ENCODE measurements around the gene HEATR3.

Gene HEATR3

DNA sequence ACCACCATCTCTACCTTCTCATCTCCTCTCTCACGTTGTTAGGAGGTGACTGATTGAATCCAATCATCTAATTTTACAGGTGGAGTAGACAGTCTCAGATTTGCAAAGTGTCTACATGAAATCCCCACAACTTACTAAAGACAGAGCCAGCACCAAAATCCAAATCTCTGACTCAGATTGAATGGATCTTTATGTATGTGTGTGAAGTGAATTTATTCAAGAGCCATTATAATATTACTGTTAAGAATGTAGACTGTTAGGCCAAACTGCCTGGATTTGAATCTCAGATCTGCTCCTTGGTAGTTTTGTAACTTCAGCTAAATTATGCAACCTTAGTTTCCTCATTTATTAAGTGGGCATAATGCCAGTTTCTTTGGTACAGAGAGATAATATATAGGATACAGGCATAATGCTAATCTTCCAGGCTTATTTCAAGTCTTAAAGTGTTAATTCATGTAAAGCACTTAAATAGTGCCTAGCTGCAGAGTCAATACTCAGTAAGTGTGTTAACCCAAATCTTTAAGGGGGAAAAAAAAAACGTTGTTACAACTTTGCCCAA is 28.0 kb upstream of the HEATR3 start:
- FAIRE-seq, result no peak
- DNase-seq (ENCODE audit: insufficient read length), result no peak
- TF ChIP-seq POLR2A (IDR thresholded peaks at IDR 0.05; ENCODE audit: low read depth, low read length) (no peak), TAF1 (IDR thresholded peaks at IDR 0.05; ENCODE audit: borderline replicate concordance, low read depth, low read length) (no peak)

DNA sequence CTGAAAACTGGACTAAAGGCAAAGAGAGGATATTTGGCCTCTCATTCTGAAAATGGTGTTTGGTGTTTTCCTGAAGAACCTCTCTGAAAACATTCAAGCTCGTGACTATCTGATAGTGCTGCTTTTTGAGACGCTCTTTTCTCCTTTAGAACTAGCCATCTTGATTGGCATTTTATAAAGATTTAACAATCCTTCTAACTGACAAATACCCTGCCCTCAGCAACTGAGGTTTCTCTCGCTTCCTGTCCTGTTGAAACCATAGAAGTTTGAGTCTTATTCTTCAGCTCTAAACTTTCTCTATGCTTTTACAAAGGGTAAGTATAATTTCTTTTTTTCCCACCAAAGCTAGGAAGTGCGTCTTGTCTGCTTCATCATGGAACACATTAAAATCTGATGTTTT is 27.5 kb upstream of the HEATR3 start:
- no peak for DNase-seq (ENCODE audit: insufficient read length)
- FAIRE-seq, result no peak
- no peak for TF ChIP-seq POLR2A (IDR thresholded peaks at IDR 0.05; ENCODE audit: low read depth, low read length)
- no peak for TF ChIP-seq POLR2AphosphoS5 (IDR thresholded peaks at IDR 0.05; ENCODE audit: low read depth, low read length)
- TF ChIP-seq TAF1 (IDR thresholded peaks at IDR 0.05; ENCODE audit: borderline replicate concordance, low read depth, low read length), result no peak

GRCh38 chr16:50038756-50039529 is 26.8 kb upstream of the HEATR3 start:
- FAIRE-seq, result no peak
- no peak for DNase-seq (ENCODE audit: insufficient read length)
- TF ChIP-seq TAF1 (IDR thresholded peaks at IDR 0.05; ENCODE audit: borderline replicate concordance, low read depth, low read length) (no peak), POLR2A (IDR thresholded peaks at IDR 0.05; ENCODE audit: low read depth, low read length) (no peak), POLR2AphosphoS5 (IDR thresholded peaks at IDR 0.05; ENCODE audit: low read depth, low read length) (no peak)

GRCh38 chr16:50040018-50040417 is 25.8 kb upstream of the HEATR3 start:
- no peak for FAIRE-seq
- TF ChIP-seq TAF1 (IDR thresholded peaks at IDR 0.05; ENCODE audit: borderline replicate concordance, low read depth, low read length) (no peak), POLR2A (IDR thresholded peaks at IDR 0.05; ENCODE audit: low read depth, low read length) (no peak), POLR2AphosphoS5 (IDR thresholded peaks at IDR 0.05; ENCODE audit: low read depth, low read length) (no peak)
- DNase-seq (ENCODE audit: insufficient read length), result no peak

- TF ChIP-seq POLR2A (IDR thresholded peaks at IDR 0.05; ENCODE audit: low read depth, low read length) (no peak), TAF1 (IDR thresholded peaks at IDR 0.05; ENCODE audit: borderline replicate concordance, low read depth, low read length) (no peak), POLR2AphosphoS5 (IDR thresholded peaks at IDR 0.05; ENCODE audit: low read depth, low read length) (no peak)
- no peak for FAIRE-seq
- DNase-seq (ENCODE audit: insufficient read length), result no peak
Observed at GRCh38 chr16:50040710-50041109, 25.1 kb upstream of the HEATR3 start.

GRCh38 chr16:50043358-50043757 is 22.4 kb upstream of the HEATR3 start:
- DNase-seq (ENCODE audit: insufficient read length) (no peak), FAIRE-seq (no peak)
- no peak for TF ChIP-seq TAF1 (IDR thresholded peaks at IDR 0.05; ENCODE audit: borderline replicate concordance, low read depth, low read length)
- TF ChIP-seq POLR2AphosphoS5 (IDR thresholded peaks at IDR 0.05; ENCODE audit: low read depth, low read length), result no peak

GRCh38 chr16:50045412-50045811 is 20.4 kb upstream of the HEATR3 start:
- no peak for FAIRE-seq
- no peak for DNase-seq (ENCODE audit: insufficient read length)
- TF ChIP-seq POLR2AphosphoS5 (IDR thresholded peaks at IDR 0.05; ENCODE audit: low read depth, low read length), result no peak
- no peak for TF ChIP-seq POLR2A (IDR thresholded peaks at IDR 0.05; ENCODE audit: low read depth, low read length)
- no peak for TF ChIP-seq TAF1 (IDR thresholded peaks at IDR 0.05; ENCODE audit: borderline replicate concordance, low read depth, low read length)

DNA sequence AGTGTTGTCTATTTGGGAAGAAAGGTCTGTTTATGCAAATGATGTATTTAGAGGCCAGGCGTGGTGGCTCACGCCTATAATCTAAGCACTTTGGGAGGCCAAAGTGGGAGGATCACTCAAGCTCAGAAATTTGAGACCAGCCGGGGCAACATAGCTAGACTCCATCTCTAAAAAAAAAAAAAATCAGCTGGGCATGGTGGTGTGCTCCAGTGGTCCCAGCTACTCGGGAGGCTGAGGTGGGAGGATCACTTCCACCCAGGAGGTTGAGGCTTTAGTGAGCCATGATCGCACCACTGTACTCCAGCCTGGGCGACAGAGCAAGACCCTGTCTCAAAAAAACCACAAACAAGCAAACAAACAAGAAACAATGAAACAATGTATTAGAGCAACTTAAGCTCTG is 18.9 kb upstream of the HEATR3 start:
- DNase-seq (ENCODE audit: insufficient read length), result no peak
- TF ChIP-seq POLR2AphosphoS5 (IDR thresholded peaks at IDR 0.05; ENCODE audit: low read depth, low read length), result no peak
- no peak for TF ChIP-seq TAF1 (IDR thresholded peaks at IDR 0.05; ENCODE audit: borderline replicate concordance, low read depth, low read length)
- no peak for TF ChIP-seq POLR2A (IDR thresholded peaks at IDR 0.05; ENCODE audit: low read depth, low read length)
- FAIRE-seq, result no peak

GRCh38 chr16:50047864-50048263 is 17.9 kb upstream of the HEATR3 start:
- DNase-seq (ENCODE audit: insufficient read length) (no peak), FAIRE-seq (no peak)
- no peak for TF ChIP-seq POLR2A (IDR thresholded peaks at IDR 0.05; ENCODE audit: low read depth, low read length)
- no peak for TF ChIP-seq TAF1 (IDR thresholded peaks at IDR 0.05; ENCODE audit: borderline replicate concordance, low read depth, low read length)
- no peak for TF ChIP-seq POLR2AphosphoS5 (IDR thresholded peaks at IDR 0.05; ENCODE audit: low read depth, low read length)

DNA sequence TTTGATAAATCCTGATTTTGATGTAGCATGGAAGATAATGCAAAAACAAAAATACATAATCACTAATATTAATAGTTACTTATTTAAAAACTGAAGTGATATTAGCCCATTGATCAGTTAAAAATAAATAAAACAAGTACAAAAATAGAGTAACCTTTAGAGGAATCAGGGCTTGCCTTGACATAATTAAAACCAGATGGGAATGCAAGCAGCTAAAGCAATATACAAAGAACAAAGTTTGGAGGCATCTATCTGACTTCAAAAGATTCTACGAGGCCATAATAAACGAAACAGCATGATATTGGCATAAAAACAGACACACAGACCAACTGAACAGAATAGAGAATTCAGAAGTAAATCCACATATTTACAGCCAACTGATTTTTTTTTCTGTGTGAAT is 15.0 kb upstream of the HEATR3 start:
- no peak for FAIRE-seq
- no peak for DNase-seq (ENCODE audit: insufficient read length)
- TF ChIP-seq POLR2A (IDR thresholded peaks at IDR 0.05; ENCODE audit: low read depth, low read length), result no peak

- FAIRE-seq (no peak), DNase-seq (ENCODE audit: insufficient read length) (no peak)
- no peak for TF ChIP-seq TAF1 (IDR thresholded peaks at IDR 0.05; ENCODE audit: borderline replicate concordance, low read depth, low read length)
- no peak for TF ChIP-seq POLR2AphosphoS5 (IDR thresholded peaks at IDR 0.05; ENCODE audit: low read depth, low read length)
- no peak for TF ChIP-seq POLR2A (IDR thresholded peaks at IDR 0.05; ENCODE audit: low read depth, low read length)
Observed at GRCh38 chr16:50056226-50056625, 9.5 kb upstream of the HEATR3 start.

GRCh38 chr16:50058091-50058771 is 7.5 kb upstream of the HEATR3 start:
- DNase-seq (ENCODE audit: insufficient read length) (no peak), FAIRE-seq (no peak)
- no peak for TF ChIP-seq TAF1 (IDR thresholded peaks at IDR 0.05; ENCODE audit: borderline replicate concordance, low read depth, low read length)
- TF ChIP-seq POLR2A (IDR thresholded peaks at IDR 0.05; ENCODE audit: low read depth, low read length), result no peak
- TF ChIP-seq POLR2AphosphoS5 (IDR thresholded peaks at IDR 0.05; ENCODE audit: low read depth, low read length), result no peak

Data from GM12892 (cell line).